ENCODE results near the gene ANO4. TPM values are rescaled to one million over a fixed set of nuclear protein-coding genes. Genes with fewer than 3 reads are reported as not detected.

Gene ANO4
- total RNA-seq, 1 donor from 2014 or later: 7.3 TPM

DNA sequence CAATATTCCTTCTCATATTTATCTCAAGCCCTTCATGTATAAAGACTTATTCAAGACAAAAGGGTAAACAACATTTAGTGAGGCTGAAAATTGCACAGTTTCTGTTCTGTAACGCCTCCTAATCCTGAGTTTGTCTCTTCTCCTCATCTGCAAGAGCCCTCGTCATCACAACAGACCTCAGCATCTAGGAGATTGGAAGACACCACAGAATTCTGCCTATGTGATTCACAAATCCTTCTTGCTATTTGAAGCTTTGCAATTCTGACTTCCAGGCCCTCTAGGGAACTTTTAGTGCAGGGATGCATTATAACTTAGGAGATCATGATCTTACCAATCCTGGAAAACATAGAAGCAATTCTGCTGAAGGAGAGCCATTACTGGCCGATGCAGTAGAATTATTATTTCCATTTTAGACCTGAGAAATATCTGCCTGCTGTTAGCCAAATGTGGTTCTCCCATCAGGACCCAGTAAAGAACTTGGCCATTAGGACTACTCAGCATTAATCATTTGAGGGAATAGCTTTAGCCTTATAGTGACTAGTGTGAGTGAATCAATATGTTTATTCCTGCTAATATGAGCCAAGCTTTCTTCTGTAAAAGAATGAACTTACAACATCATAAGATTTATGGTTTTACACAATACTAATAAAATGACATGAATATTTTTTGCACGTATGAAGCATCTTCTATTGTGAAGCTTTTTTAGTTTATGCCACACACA lies 119.5 kb downstream of the ANO4 start:
- no peak overlapping the region for H3K27ac Mint-ChIP-seq
- no peaks in the 10 kb centered on the region for H3K9me3 Mint-ChIP-seq
- H3K27me3 Mint-ChIP-seq: peaks cover 16% of the 10 kb centered on the region
- H3K4me1 Mint-ChIP-seq (ENCODE audit: unreplicated experiment): no peaks in the 10 kb centered on the region
- TF ChIP-seq, protein P1, sequence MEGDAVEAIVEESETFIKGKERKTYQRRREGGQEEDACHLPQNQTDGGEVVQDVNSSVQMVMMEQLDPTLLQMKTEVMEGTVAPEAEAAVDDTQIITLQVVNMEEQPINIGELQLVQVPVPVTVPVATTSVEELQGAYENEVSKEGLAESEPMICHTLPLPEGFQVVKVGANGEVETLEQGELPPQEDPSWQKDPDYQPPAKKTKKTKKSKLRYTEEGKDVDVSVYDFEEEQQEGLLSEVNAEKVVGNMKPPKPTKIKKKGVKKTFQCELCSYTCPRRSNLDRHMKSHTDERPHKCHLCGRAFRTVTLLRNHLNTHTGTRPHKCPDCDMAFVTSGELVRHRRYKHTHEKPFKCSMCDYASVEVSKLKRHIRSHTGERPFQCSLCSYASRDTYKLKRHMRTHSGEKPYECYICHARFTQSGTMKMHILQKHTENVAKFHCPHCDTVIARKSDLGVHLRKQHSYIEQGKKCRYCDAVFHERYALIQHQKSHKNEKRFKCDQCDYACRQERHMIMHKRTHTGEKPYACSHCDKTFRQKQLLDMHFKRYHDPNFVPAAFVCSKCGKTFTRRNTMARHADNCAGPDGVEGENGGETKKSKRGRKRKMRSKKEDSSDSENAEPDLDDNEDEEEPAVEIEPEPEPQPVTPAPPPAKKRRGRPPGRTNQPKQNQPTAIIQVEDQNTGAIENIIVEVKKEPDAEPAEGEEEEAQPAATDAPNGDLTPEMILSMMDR (conservative IDR thresholded peaks at IDR 0.05): no peak
- no peak overlapping the region for H3K4me3 Mint-ChIP-seq
- H3K36me3 Mint-ChIP-seq: no peaks in the 10 kb centered on the region
- no peak for DNase-seq (ENCODE audit: extremely low spot score, unreplicated experiment)

DNA sequence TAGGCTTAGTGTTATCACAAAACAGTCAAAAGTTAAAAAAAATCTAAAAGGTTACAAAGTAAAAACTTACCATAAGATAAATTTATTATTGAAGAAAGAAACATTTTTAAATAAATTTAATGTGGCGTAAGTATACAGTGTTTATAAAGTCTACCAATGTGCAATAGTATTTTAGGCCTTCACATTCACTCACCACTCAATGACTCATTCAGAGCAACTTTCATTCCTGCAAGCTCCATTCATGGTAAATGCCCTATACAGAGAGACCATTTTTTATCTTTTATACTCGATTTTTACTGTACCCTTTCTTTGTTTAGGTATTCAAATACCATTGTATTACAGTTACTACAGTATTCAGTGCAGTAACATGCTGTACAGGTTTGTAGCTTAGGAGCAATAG lies 124.5 kb downstream of the ANO4 start:
- no peaks in the 10 kb centered on the region for H3K4me1 Mint-ChIP-seq (ENCODE audit: unreplicated experiment)
- H3K27me3 Mint-ChIP-seq: no peaks in the 10 kb centered on the region
- no peaks in the 10 kb centered on the region for H3K9me3 Mint-ChIP-seq
- H3K27ac Mint-ChIP-seq: no peak overlapping the region
- TF ChIP-seq, protein P1 (conservative IDR thresholded peaks at IDR 0.05): no peak
- no peak for DNase-seq (ENCODE audit: extremely low spot score, unreplicated experiment)
- H3K36me3 Mint-ChIP-seq: no peaks in the 10 kb centered on the region
- H3K4me3 Mint-ChIP-seq: no peak overlapping the region

DNA sequence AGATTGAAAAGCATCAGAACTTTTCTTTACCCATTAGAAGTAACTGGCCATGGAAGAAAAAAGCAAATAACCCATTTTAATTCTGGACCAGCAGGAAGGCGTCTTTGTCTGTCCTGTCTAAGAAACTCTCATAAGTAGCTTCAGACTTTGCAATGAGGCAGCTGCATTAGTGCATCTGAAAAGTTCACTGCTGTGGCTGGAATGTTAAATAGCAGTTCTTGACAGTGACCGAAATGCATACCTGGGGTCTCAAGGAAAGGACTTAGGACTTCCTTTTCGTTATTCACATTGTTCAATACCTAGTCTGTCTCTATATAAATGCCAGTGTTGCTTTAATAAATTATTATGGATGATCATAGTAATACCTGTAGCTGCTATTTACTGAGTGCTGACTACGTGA lies 125.9 kb downstream of the ANO4 start:
- TF ChIP-seq, protein P1 (conservative IDR thresholded peaks at IDR 0.05): no peak
- H3K4me1 Mint-ChIP-seq (ENCODE audit: unreplicated experiment): no peaks in the 10 kb centered on the region
- H3K4me3 Mint-ChIP-seq: no peak overlapping the region
- no peak for DNase-seq (ENCODE audit: extremely low spot score, unreplicated experiment)
- no peaks in the 10 kb centered on the region for H3K27me3 Mint-ChIP-seq
- no peaks in the 10 kb centered on the region for H3K9me3 Mint-ChIP-seq
- H3K36me3 Mint-ChIP-seq: no peaks in the 10 kb centered on the region
- no peak overlapping the region for H3K27ac Mint-ChIP-seq

DNA sequence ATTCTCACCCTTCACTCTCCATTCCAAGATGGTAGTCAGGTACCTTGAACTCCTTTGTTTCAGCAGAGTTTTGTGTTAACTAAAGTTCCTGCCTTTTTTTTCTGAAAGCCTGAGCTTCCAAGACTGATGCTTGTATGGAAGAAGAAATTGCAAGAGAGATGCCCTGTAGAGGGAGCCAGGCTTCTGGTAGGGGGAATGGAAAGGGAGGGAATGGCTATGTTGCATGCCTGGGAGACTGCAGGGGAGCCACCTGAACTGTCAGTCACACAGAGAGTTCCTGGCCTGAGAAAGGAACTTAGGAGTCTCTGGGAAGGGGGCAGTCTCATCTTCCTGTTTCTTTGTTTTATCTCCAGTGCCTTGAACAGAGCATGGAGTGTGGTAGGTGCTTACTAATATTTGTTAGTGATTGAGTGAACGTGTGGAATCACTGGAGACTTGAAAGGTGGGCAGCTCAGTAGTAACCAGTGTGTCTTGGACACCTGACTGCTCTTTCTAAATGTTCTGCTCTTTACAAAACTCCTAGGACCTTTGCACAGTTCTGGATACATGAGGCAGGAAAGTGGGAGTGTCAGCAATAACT lies 132.2 kb downstream of the ANO4 start:
- DNase-seq (ENCODE audit: extremely low spot score, unreplicated experiment): no peak
- H3K4me1 Mint-ChIP-seq (ENCODE audit: unreplicated experiment): no peaks in the 10 kb centered on the region
- H3K36me3 Mint-ChIP-seq: no peaks in the 10 kb centered on the region
- H3K27ac Mint-ChIP-seq: no peak overlapping the region
- H3K27me3 Mint-ChIP-seq: peaks cover 12% of the 10 kb centered on the region
- no peak overlapping the region for H3K4me3 Mint-ChIP-seq
- TF ChIP-seq, protein P1 (conservative IDR thresholded peaks at IDR 0.05): peak; percentile 47
- H3K9me3 Mint-ChIP-seq: no peaks in the 10 kb centered on the region

DNA sequence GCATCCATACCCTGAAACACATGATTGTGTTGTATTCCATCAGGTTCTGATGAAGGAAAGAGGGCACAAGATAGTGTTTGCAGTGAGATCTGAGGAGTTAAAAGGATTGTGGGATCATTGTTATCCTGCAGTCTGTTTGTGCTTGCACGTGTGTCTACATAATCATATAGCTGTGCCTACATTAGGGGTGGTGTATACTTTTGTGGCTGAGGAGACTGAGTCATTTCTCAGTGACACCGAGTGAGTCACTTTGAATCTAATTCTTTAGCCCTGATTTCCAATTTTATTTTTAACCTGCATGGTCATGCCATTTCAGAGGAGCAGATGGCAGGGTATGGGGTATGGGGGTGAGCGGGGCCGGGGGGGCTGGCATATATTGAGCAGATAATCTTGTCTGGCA lies 133.2 kb downstream of the ANO4 start:
- Mint-ChIP-seq H3K27me3 (peaks cover 12% of the 10 kb centered on the region), H3K4me3 (no peak overlapping the region), H3K36me3 (no peaks in the 10 kb centered on the region), H3K4me1 (ENCODE audit: unreplicated experiment) (no peaks in the 10 kb centered on the region), H3K27ac (no peak overlapping the region), H3K9me3 (no peaks in the 10 kb centered on the region)
- DNase-seq (ENCODE audit: extremely low spot score, unreplicated experiment): no peak
- TF ChIP-seq, protein P1 (conservative IDR thresholded peaks at IDR 0.05): no peak

All from type B pancreatic cell (in vitro differentiated cells).